IPS-18c (cell line): ENCODE measurements around the gene GZMA.
"Not testable (repeated sequence)": the region's sequence is repeated elsewhere in the genome, so short reads cannot be mapped to it uniquely, and the experiment has no call there.

Source experiments
- H3K4me3 ChIP-seq: 2 replicates; pipeline ENCODE4 v1.7.0; 2013; ENCODE audit warnings: low read depth, mild to moderate bottlenecking, low read length, moderate library complexity; ENCODE audit not compliant: insufficient read depth
- H3K9me3 ChIP-seq: one replicate; pipeline ENCODE4 v1.6.1; 2013; ENCODE audit warnings: mild to moderate bottlenecking, low read length, moderate library complexity; ENCODE audit not compliant: control insufficient read depth, insufficient read depth

The GZMA gene

GRCh38 chr5:55102348-55102747 lies at the start of gene GZMA:
GZMA (plus strand) TSS chr5:55102646; CDS start chr5:55102683, 37 bp downstream.
- no peaks in the 10 kb centered on the region for H3K9me3 ChIP-seq
- no peak within 1 kb of the TSS for H3K4me3 ChIP-seq

- Histone ChIP-seq H3K4me3 (no peak overlapping the region), H3K9me3 (no peaks in the 10 kb centered on the region)
Observed at GRCh38 chr5:55055183-55055582, 47.3 kb upstream of the GZMA start.

- Histone ChIP-seq H3K9me3 (no peaks in the 10 kb centered on the region), H3K4me3 (no peak overlapping the region)
Observed at GRCh38 chr5:55062039-55062779, 40.2 kb upstream of the GZMA start.

DNA sequence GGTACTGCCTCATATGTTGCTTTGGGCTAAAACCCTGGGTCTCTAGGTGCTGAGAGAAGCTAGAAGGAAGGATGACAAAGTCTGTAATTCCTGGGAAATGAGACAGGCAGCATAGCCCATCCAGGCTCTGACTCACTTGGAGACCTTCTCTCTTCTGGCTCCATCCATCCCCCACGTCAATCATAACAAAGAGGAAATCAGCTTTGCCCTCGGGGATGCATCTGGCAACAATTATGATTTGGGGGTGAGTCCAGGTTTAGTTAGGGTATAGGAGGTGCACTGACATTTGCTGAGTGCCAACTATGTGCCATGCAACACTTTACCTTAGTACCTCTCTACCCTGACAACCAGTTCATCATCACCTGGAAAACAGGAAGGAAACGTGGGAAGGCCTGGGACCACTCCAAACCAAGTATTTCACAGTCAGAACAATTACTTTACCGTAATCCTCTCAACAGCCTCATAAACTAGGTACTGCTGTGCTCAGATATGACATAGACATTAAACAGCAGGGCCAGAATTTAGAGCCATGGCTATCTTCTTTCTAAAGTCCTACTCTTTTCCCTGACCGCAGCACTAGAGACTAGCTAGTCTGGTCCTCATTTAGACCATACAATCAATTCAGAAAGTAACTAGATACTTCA lies 39.1 kb upstream of the GZMA start:
- no peaks in the 10 kb centered on the region for H3K9me3 ChIP-seq
- no peak overlapping the region for H3K4me3 ChIP-seq

DNA sequence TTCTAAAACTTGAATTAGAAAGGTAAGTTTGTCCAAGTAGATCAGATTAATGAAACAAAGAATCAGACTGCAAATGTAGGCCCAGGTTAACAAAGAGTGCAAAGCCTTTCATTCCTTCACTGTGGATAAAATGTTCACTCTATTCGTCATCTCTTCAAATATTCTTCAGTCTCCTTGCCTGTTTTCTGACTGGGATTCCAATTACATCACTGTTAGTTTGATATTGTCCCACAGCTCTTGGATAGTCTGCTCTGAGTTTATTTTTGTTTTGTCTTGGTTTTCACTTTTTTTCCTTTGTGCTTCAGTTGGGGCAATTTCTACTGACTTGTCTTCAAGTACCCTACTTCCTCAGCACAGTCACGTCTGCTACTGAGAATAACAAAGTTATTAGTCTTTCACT lies 38.5 kb upstream of the GZMA start:
- H3K4me3 ChIP-seq = no peak overlapping the region
- H3K9me3 ChIP-seq = no peaks in the 10 kb centered on the region

DNA sequence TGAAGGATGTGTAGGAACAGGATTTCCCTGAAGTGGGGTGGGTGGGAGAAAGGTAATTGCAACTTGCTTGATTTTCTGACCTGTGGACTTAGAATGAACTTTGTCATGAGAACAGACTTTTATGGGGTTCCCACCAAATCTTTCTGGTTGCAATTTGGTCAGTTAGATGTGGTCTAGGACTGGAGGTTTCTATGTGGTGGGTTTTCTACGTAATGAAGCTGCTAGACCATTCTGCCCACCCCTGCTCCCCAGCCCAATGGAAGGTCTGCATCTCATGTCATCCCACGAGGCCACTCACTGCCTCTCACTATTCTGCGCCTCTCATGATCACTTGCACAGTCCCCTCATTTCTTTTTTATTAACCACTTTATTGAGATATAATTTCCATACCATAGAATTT lies 37.9 kb upstream of the GZMA start:
- Histone ChIP-seq H3K9me3 (peaks cover under 1% of the 10 kb centered on the region), H3K4me3 (no peak overlapping the region)

DNA sequence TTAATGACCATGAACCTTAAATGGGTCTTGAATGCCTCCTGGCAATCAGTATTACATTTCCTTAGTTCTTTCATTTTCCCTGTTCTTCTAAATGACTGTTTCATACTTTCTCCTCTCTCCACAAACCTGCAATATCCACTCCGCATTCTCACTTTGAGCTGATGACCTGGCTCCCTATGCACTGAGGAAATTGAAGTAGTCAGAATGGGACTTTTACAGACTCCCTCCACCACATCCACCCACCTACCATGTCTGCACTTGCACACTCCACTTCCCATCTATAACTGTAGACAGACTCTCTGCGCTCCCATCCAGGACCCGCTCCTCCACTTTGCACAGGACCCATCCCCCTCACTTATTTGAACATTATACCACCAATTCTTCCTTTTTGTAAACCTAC lies 36.2 kb upstream of the GZMA start:
- peaks cover 2% of the 10 kb centered on the region for H3K9me3 ChIP-seq
- H3K4me3 ChIP-seq = no peak overlapping the region

GRCh38 chr5:55070968-55071367 lies 31.5 kb upstream of the GZMA start:
- Histone ChIP-seq H3K9me3 (peaks cover 2% of the 10 kb centered on the region), H3K4me3 (no peak overlapping the region)

- Histone ChIP-seq H3K9me3 (peaks cover 2% of the 10 kb centered on the region), H3K4me3 (no peak overlapping the region)
Observed at GRCh38 chr5:55071413-55071812, 31.0 kb upstream of the GZMA start.

- Histone ChIP-seq H3K4me3 (no peak overlapping the region), H3K9me3 (peaks cover 2% of the 10 kb centered on the region)
Observed at GRCh38 chr5:55072666-55073065, 29.8 kb upstream of the GZMA start.

DNA sequence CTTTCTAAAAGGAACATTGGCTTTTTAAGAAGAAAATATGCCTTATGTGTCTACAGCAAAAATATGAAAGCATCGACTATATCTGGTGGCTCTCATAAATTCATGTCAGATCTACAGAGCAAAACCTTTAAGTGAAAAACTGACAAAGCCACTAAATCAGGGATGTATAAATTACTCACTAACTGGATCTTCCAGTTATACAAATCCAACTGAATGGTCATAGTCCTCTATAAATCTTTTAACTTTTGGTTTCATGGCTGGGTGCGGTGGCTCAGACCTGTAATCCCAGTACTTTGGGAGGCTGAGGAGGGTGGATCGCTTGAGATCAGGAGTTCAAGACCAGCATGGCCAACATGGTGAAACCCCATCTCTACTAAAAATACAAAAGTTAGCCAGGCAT lies 29.2 kb upstream of the GZMA start:
- no peak overlapping the region for H3K4me3 ChIP-seq
- peaks cover 2% of the 10 kb centered on the region for H3K9me3 ChIP-seq

DNA sequence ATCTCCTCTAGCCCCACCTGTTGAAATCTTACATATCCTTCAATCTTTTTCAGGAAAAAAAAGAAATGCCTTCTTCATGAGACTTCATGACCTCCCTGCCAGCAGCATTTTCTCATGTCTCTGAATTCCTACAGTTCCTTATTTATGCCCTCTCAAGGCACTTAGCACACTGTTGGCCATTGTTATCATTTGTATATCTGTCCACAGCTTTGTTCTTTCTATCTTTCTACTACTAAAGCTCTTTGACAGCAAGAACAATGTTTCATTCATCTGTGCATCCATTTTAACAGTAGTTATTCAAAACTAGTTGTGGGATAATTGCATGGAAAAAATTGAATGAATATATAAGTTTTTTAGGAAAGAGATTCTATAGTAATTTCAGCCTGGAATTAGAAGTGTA lies 20.9 kb upstream of the GZMA start:
- Histone ChIP-seq H3K9me3 (peaks cover 2% of the 10 kb centered on the region), H3K4me3 (no peak overlapping the region)

GRCh38 chr5:55089301-55089700 lies 13.1 kb upstream of the GZMA start:
- not testable (repeated sequence) for H3K4me3 ChIP-seq, H3K9me3 ChIP-seq

DNA sequence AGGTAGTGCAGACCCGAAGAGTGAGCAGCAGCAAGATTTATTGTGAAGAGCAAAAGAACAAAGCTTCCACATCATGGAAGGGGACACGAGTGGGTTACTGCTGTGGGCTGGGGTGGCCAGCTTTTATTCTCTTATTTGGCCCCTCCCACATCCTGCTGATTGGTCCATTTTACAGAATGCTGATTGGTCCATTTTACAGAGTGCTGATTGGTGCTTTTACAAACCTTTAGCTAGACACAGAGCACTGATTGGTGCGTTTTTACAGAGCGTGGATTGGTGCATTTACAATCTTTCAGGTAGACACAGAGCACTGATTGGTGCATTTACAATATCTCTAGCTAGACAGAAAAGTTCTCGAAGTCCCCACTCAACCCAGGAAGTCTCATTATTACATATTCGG lies 11.4 kb upstream of the GZMA start:
- not testable (repeated sequence) for H3K4me3 ChIP-seq, H3K9me3 ChIP-seq

DNA sequence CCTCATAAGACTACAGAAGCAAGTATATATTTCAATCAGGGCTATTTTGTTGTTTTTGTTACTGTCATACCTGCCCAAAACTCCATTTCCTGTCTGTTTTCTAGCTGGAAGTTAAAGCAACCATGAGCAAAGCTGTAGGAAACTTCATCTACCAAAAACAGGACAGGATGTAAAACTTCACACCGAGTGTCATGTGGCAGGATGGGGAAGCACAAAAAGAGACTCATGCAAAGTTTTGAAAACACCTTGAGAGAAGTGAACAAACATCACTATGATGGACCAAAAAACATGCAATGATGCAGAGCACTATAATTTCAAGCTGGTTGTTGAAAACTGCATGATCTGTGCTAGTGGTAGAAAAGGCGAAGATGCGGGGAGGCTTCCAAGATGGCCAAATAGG lies 6.3 kb upstream of the GZMA start:
- H3K9me3 ChIP-seq = no peaks in the 10 kb centered on the region

GRCh38 chr5:55096861-55097260 lies 5.6 kb upstream of the GZMA start:
- H3K9me3 ChIP-seq = no peaks in the 10 kb centered on the region
- H3K4me3 ChIP-seq = no peak overlapping the region

More for the DNA sequence above, 6.3 kb upstream of the GZMA start:
- no peak overlapping the region for H3K4me3 ChIP-seq

DNA sequence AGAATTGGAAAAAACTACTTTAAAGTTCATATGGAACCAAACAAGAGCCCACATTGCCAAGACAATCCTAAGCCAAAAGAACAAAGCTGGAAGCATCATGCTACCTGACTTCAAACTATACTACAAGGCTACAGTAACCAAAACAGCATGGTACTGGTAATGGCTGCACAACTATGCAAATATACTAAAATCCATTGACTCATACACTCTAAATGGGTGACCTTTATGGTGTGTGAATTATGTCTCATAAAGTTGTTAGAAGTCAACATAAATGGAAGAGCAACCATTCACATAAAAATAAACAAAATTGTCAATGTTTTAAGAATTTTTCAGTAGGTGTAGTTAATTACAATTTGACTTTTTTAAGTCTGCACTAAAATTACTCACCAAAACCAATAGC lies 1.3 kb upstream of the GZMA start:
- H3K9me3 ChIP-seq, H3K4me3 ChIP-seq: not testable (repeated sequence)

DNA sequence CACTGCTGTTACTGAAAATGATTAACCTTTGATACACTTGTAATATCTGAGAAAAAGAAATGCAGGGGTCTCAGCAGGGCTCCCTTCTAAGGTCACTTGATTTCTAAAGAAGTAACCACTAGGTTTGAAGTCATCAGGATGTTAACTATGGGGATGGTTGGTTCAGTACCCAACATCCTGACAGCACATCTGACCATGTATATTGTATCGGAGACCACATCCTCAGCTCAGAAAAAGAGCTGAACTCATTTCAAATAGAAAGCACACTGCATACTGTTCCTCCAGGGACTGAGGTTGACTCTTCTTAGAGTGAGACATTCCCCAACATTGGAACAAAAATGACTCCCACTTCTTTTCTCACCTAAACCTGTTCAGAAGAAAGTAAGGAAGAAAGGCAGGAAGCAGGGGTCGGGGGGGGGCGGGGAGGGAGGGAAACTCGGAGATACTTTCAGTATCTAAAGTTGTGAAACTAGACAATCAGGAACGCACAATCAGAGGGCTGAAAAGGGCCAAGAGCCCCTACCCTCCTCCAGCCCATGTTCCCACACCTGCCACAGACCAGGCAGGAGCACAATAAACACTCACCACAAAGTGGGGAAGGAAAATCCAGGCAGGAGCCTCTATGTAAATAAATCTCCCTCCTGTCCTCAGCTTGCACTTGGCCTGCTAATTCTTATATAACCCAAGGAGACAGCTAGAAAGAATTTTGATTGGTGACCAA lies 730 bp upstream of the GZMA start:
- Histone ChIP-seq H3K9me3 (no peaks in the 10 kb centered on the region), H3K4me3 (no peak overlapping the region)
